AG04450 (cell line): Measurements from ENCODE around the gene FAM131A. TPM values are rescaled to one million over a fixed set of nuclear protein-coding genes. Genes with fewer than 3 reads are reported as not detected.

ENCODE experiments used
- CTCF ChIA-PET: fragments of 300-600, 350-600 bp; formaldehyde crosslinking; extraction: SDS; loops from one replicate; lab custom pipeline; 2022; ENCODE audit warnings: antibody characterized with exemption, inconsistent platforms; lab: Charles Lee
- POLR2A ChIA-PET: fragments of 350-600 bp; formaldehyde crosslinking; extraction: SDS; loops from one replicate; lab custom pipeline; 2021; ENCODE audit warnings: antibody characterized with exemption, inconsistent platforms; lab: Yijun Ruan, JAX
- DNase-seq: peaks from one replicate; pipeline ENCODE4 v3.0.0-alpha.2; 2011; ENCODE audit warnings: low read depth, low spot score
- H3K27ac ChIP-seq: one replicate; pipeline ENCODE4 v1.5.1; 2012; ENCODE audit warnings: low read depth, low read length, control low read depth
- H3K27me3 ChIP-seq: one replicate; pipeline ENCODE4 v1.6.0; 2012; ENCODE audit warnings: low read length; ENCODE audit not compliant: control insufficient read depth, insufficient read depth
- H3K4me3 ChIP-seq: 2 replicates; pipeline ENCODE4 v1.5.1; 2011; ENCODE audit warnings: mild to moderate bottlenecking, low read depth, low read length, control low read depth
- H3K9me3 ChIP-seq: 2 replicates; pipeline ENCODE4 v1.5.1; 2012; ENCODE audit warnings: low read length; ENCODE audit not compliant: control insufficient read depth, insufficient read depth
- CTCF ChIP-seq: IDR thresholded peaks from 2 replicates; pipeline ENCODE4 v1.5.1; 2011; ENCODE audit warnings: low read depth, low read length, control low read depth, inconsistent platforms
- polyA plus RNA-seq: library from polyadenylated mRNA; depleted of rRNA; stranded (reverse); fragments of >200 nt; gene quantifications from 2 replicates; pipeline ENCODE4 v1.2.3, GENCODE V29; 2011

FAM131A gene
- polyA plus RNA-seq, 1 experiment, result 8.5 TPM

DNA sequence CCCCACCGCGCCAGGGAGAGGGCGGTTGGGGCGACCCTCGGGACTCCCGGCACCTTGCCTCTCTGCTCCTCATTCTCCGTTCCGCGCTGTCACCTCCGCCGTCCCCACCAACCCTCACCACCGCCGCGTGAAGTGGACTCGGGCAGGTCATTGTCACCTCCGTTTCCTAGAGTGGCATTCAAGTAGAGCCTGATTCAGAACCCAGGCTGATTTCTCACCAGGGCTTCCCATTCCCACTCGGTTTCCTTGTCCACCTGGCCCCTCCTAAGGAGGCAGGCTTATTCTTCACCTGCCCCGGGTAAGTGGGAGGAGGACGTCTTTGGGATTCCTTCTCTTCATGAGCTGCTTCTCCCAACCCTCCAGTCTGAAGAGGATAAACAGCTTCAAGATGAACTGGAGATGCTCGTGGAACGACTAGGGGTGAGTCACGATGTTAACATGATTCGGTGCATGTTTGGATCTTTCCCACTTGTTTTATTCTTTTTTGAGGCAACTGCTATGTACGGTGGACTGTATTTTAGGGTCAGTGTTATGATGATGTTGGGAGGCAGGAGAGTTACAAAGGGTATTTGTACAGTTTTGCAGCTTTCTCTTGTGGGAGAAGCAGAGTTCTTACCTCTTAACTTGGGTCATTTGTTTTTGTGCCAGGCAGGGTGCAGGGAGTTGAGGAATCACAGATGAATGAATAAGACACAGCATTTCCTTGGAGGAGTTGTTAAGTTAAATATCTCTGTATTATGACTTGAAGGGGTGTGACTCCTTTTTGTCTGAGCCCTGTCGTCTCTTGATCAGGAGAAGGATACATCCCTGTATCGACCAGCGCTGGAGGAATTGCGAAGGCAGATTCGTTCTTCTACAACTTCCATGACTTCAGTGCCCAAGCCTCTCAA, 37.7 kb upstream of the FAM131A start:
- POLR2A ChIA-PET, result interaction anchor here (0.7 to 1.8 kb wide), 2 partner anchors 16 to 123 kb away, joined by 3 to 7 read pairs; no protein-coding TSS in a partner anchor

GRCh38 chr3:184300378-184300720, 37.1 kb upstream of the FAM131A start:
- ChIA-PET CTCF (no interaction called here), POLR2A (interaction anchor here (0.6 to 1.8 kb wide), 2 partner anchors 15 to 62 kb away, joined by 3 to 7 read pairs; partner anchors contain the start of genes CLCN2 and POLR2H)
- H3K27ac ChIP-seq, result peak overlapping the region; percentile 86
- H3K9me3 ChIP-seq, result no peaks in the 10 kb centered on the region; the same call in 1 of the 2 replicates
- H3K27me3 ChIP-seq, result peaks cover 2% of the 10 kb centered on the region
- DNase-seq, result no peak
- TF ChIP-seq CTCF, result no peak
- H3K4me3 ChIP-seq, result peak overlapping the region; percentile 98

More for the DNA sequence above, 37.7 kb upstream of the FAM131A start:
- H3K4me3 ChIP-seq, result peak overlapping the region; percentile 98
- H3K27me3 ChIP-seq, result peaks cover 5% of the 10 kb centered on the region
- no peak for DNase-seq
- TF ChIP-seq CTCF, result no peak
- no peaks in the 10 kb centered on the region; the same call in 1 of the 2 replicates for H3K9me3 ChIP-seq
- H3K27ac ChIP-seq, result peak overlapping the region; percentile 86
- CTCF ChIA-PET, result interaction anchor here (0.8 kb wide), 1 partner anchor 10 kb away, joined by 3 read pairs; no protein-coding TSS in a partner anchor

- CTCF ChIA-PET, result interaction anchor here (1.0 to 2.1 kb wide), 2 partner anchors 48 to 55 kb away, joined by 3 to 4 read pairs; no protein-coding TSS in a partner anchor
- peak; percentile 39 for TF ChIP-seq CTCF
- H3K27ac ChIP-seq, result no peak overlapping the region
- no peaks in the 10 kb centered on the region for H3K27me3 ChIP-seq
- POLR2A ChIA-PET, result interaction anchor here (0.7 kb wide), 2 partner anchors 8 to 397 kb away, joined by 3 to 5 read pairs; no protein-coding TSS in a partner anchor
- H3K9me3 ChIP-seq, result no peaks in the 10 kb centered on the region
- no peak overlapping the region for H3K4me3 ChIP-seq
- no peak for DNase-seq
These were observed 31.8 kb upstream of the FAM131A start for GRCh38 chr3:184305577-184305976.

DNA sequence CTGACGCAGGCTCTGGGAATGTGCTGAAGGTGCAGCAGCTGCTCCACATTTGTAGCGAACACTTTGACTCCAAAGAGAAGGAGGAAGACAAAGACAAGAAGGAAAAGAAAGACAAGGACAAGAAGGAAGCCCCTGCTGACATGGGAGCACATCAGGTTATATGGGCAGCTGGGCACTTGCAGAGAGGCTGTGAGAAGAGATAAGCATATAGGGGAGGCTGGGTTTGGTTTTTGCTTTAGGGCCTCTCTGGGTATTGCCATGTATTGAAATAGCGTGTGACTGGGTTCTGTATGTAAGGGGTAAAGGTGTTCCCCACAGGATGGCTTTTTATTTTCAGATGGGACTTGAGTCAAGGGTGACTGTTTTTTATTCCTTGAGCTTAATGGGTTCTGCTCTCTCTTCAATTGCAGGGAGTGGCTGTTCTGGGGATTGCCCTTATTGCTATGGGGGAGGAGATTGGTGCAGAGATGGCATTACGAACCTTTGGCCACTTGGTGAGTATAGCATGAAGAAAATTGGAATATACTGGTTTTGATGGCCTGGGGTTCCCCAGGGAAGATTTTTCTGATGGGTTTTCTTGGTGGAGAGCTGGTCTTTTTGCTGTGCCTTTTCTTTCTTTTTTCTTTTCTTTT, 30.9 kb upstream of the FAM131A start:
- no peak for TF ChIP-seq CTCF
- Histone ChIP-seq H3K9me3 (no peaks in the 10 kb centered on the region), H3K27ac (no peak overlapping the region), H3K27me3 (no peaks in the 10 kb centered on the region), H3K4me3 (no peak overlapping the region)
- no peak for DNase-seq
- ChIA-PET CTCF (interaction anchor here (1.0 to 2.1 kb wide), 2 partner anchors 47 to 54 kb away, joined by 3 to 4 read pairs; no protein-coding TSS in a partner anchor), POLR2A (interaction anchor here (0.7 kb wide), 1 partner anchor 7 kb away, joined by 3 read pairs; no protein-coding TSS in a partner anchor)
